K562 (cell line): Measurements from ENCODE around the gene RARS1. TPM values are rescaled to one million over a fixed set of nuclear protein-coding genes. Genes with fewer than 3 reads are reported as not detected.

Experiments
- ATAC-seq: fragments of 200-7000 bp; cut with Tn5 transposase; 3 replicates; pipeline ENCODE4 v1.9.1; 2020; ENCODE audit warnings: moderate library complexity
- BruUV-seq: library from RNA; stranded (reverse); fragments of 400-500 nt; replicated peaks from 2 replicates; lab custom pipeline; 2021; lab: Mats Ljungman, UMichigan
- CTCF ChIA-PET: fragments of 300-600 bp; formaldehyde crosslinking; extraction: SDS; loops from one replicate; lab custom pipeline; 2021; ENCODE audit warnings: low intra/inter-chr PET ratio; lab: Yijun Ruan, JAX
- POLR2A ChIA-PET: fragments of 300-600, 350-650 bp; sonication (Branson Sonifier 250); formaldehyde crosslinking; extraction: SDS; loops from one replicate; lab custom pipeline; 2021; ENCODE audit warnings: antibody characterized with exemption, inconsistent platforms; lab: Yijun Ruan, JAX
- DNase-seq, 4 experiments: peaks; one replicate each; pipeline versions ENCODE4 v3.0.0 to v3.0.0-alpha.2; 2011 to 2018; ENCODE audit warnings: low spot score in 3 of 4, mixed read lengths in 3 of 4; ENCODE audit errors: extremely low read depth in 1 of 4
- FAIRE-seq: peaks from 2 replicates; lab custom pipeline; 2011; peaks lifted over from hg19 to GRCh38; lab: Jason Lieb, UNC
- H2AFZ ChIP-seq: 2 replicates; pipeline ENCODE4 v1.6.0; 2011; ENCODE audit warnings: low read depth, low read length, control low read depth, inconsistent platforms
- H3K27ac ChIP-seq: fragments of 200-600 bp; 3 replicates; pipeline ENCODE4 v1.8.0; 2011; ENCODE audit warnings: low read depth, mild to moderate bottlenecking, control low read depth, inconsistent platforms, low read length, moderate library complexity, mixed read lengths; ENCODE audit errors: extremely low read depth
- H3K27me3 ChIP-seq, 2 experiments: fragments of 300-600 bp in 1 of 2; 2 replicates in 1 of 2; 3 replicates in 1 of 2; pipeline versions ENCODE4 v1.6.0 to v1.8.0; 2011; ENCODE audit warnings: inconsistent platforms in 2 of 2, low read length in 2 of 2, mild to moderate bottlenecking in 1 of 2, mixed read lengths in 1 of 2, moderate library complexity in 1 of 2; ENCODE audit not compliant: control insufficient read depth in 2 of 2, insufficient read depth in 2 of 2
- H3K36me3 ChIP-seq: fragments of 300-600 bp; 3 replicates; pipeline ENCODE4 v1.8.0; 2011; ENCODE audit warnings: mild to moderate bottlenecking, low read length, inconsistent platforms; ENCODE audit not compliant: control insufficient read depth, insufficient read depth
- H3K4me1 ChIP-seq, 2 experiments: fragments of 200-600 bp in 1 of 2; replicated peaks in 1 of 2; 2 replicates in 1 of 2; 3 replicates in 1 of 2; pipeline versions ENCODE4 v1.5.1 to v1.8.0; 2011; ENCODE audit warnings: inconsistent platforms in 2 of 2, low read length in 2 of 2, mild to moderate bottlenecking in 1 of 2, mixed read lengths in 1 of 2, moderate library complexity in 1 of 2; ENCODE audit not compliant: control insufficient read depth in 2 of 2, insufficient read depth in 2 of 2
- H3K4me2 ChIP-seq: 2 replicates; pipeline ENCODE4 v1.6.1; 2011; ENCODE audit warnings: low read length, control low read depth, inconsistent platforms, mixed read lengths; ENCODE audit not compliant: insufficient read depth
- H3K4me3 ChIP-seq: fragments of 200-600 bp; sonication (generic), shearing (Covaris generic); 2 replicates; pipeline ENCODE4 v1.5.1; 2016; ENCODE audit warnings: control low read depth, inconsistent platforms
- H3K79me2 ChIP-seq: fragments of 200-600 bp; 3 replicates; pipeline ENCODE4 v1.8.0; 2011; ENCODE audit warnings: low read length, inconsistent platforms; ENCODE audit not compliant: control insufficient read depth, insufficient read depth
- H3K9ac ChIP-seq, 2 experiments: 2 replicates each; pipeline versions ENCODE4 v1.6.0 to v1.6.1; 2011; ENCODE audit warnings: low read depth in 2 of 2, low read length in 2 of 2, control low read depth in 1 of 2, inconsistent platforms in 1 of 2, mild to moderate bottlenecking in 1 of 2, mixed read lengths in 1 of 2; ENCODE audit not compliant: insufficient read depth in 1 of 2
- H3K9me1 ChIP-seq: one replicate; pipeline ENCODE4 v1.6.0; 2011; ENCODE audit warnings: inconsistent platforms, mild to moderate bottlenecking, low read length, moderate library complexity; ENCODE audit not compliant: control insufficient read depth, insufficient read depth
- H3K9me3 ChIP-seq: replicated peaks from 2 replicates; pipeline ENCODE4 v1.5.1; 2011; ENCODE audit warnings: low read depth, low read length, inconsistent platforms; ENCODE audit not compliant: control insufficient read depth, insufficient read depth
- H4K20me1 ChIP-seq: replicated peaks from 2 replicates; pipeline ENCODE4 v1.6.1; 2011; ENCODE audit warnings: low read length, inconsistent platforms, mixed read lengths; ENCODE audit not compliant: control insufficient read depth, insufficient read depth
- CSDE1 ChIP-seq, 2 experiments: fragments of 450-650 bp; IDR thresholded peaks; 2 replicates each; pipeline ENCODE4 v1.6.1; 2016; ENCODE audit warnings: mild to moderate bottlenecking in 1 of 2
- ID3 ChIP-seq, 2 experiments: fragments of 250-450 bp in 1 of 2; fragments of 450-650 bp in 1 of 2; sonication (Bioruptor Pico) in 1 of 2; IDR thresholded peaks; 2 replicates each; pipeline versions ENCODE4 v1.6.1 to v1.8.0; 2016 to 2021; ENCODE audit warnings: mild to moderate bottlenecking in 2 of 2, moderate library complexity in 2 of 2, missing compliant biosample characterization in 1 of 2, missing genetic modification characterization in 1 of 2
- MYBL2 ChIP-seq, 2 experiments: fragments of 450-650 bp in 1 of 2; sonication (generic) in 1 of 2; formaldehyde crosslinking in 1 of 2; IDR thresholded peaks; 2 replicates each; pipeline versions ENCODE4 v1.6.1 to v1.8.1; 2017 to 2022; ENCODE audit warnings: borderline replicate concordance in 1 of 2, inconsistent platforms in 1 of 2, low read depth in 1 of 2, mild to moderate bottlenecking in 1 of 2, missing genetic modification reagents in 1 of 2, moderate library complexity in 1 of 2
- NKRF ChIP-seq: fragments of 450-650 bp; IDR thresholded peaks from 2 replicates; pipeline ENCODE4 v1.6.1; 2016; ENCODE audit warnings: borderline replicate concordance
- POLR2H ChIP-seq: IDR thresholded peaks from 2 replicates; pipeline ENCODE4 v1.6.1; 2016; ENCODE audit warnings: missing genetic modification characterization, low read depth, mild to moderate bottlenecking, control low read depth, missing compliant biosample characterization, moderate library complexity
- SAFB2 ChIP-seq: fragments of 200-400 bp; formaldehyde crosslinking; IDR thresholded peaks from 2 replicates; pipeline ENCODE4 v1.6.1; 2018; ENCODE audit warnings: borderline replicate concordance, low read length, low read depth, moderate library complexity; ENCODE audit not compliant: severe bottlenecking
- SMAD1 ChIP-seq: fragments of 150-350 bp; IDR thresholded peaks from 2 replicates; pipeline ENCODE4 v1.6.1; 2014; ENCODE audit warnings: low read length, low read depth; ENCODE audit not compliant: partially characterized antibody
- ZNF12 ChIP-seq: sonication (generic); formaldehyde crosslinking; IDR thresholded peaks from 2 replicates; pipeline ENCODE4 v1.4.0; 2020; ENCODE audit warnings: mild to moderate bottlenecking, missing genetic modification reagents
- ZNF518B ChIP-seq: fragments of 250-450 bp; sonication (Bioruptor Pico); IDR thresholded peaks from 2 replicates; pipeline ENCODE4 v1.5.0; 2021; ENCODE audit warnings: mild to moderate bottlenecking, moderate library complexity
- ZNF592 ChIP-seq: fragments of 450-650 bp; IDR thresholded peaks from 2 replicates; pipeline ENCODE4 v1.6.1; 2017; ENCODE audit warnings: antibody characterized with exemption, mild to moderate bottlenecking
- ZNF75A ChIP-seq: fragments of 450-650 bp; formaldehyde crosslinking; IDR thresholded peaks from 2 replicates; pipeline ENCODE4 v1.4.0; 2020; ENCODE audit warnings: mild to moderate bottlenecking
- WGBS: fragments of 100-300 bp; shearing (Covaris generic); methylation state at CpG from one replicate; pipeline ENCODE4 v1.1.6; 2016; ENCODE audit warnings: low coverage, mixed read lengths; ENCODE audit not compliant: insufficient coverage; ENCODE audit errors: missing lambda C conversion rate; 5-methylcytosine and 5-hydroxymethylcytosine counted together
- in situ Hi-C: fragments of 300-500 bp; cut with MboI; formaldehyde crosslinking; loops from 4 replicates; pipeline ENCODE4 v1.15.0; 2018; ENCODE audit warnings: inconsistent platforms, mixed read lengths
- intact Hi-C: fragments of 100-400 bp; cut with micrococcal nuclease; formaldehyde crosslinking; loops from 2 replicates; pipeline ENCODE4 v1.14.2; 2022
- polyA plus RNA-seq, 8 experiments: library from polyadenylated mRNA; depleted of rRNA in 4 of 8; stranded (reverse) in 5 of 8; unstranded in 3 of 8; fragments of >200 nt; fragmentation: Nextera tagmentation in 2 of 8; fragmentation: Illumina TruSeq in 1 of 8; extraction: Ambion mirVana in 2 of 8; extraction: Trizol in 1 of 8; gene quantifications; 2 replicates each; pipeline versions ENCODE4 v1.2.1 to v1.2.3, GENCODE V29; 2011 to 2014; ENCODE audit warnings: inconsistent platforms in 1 of 8, missing spikeins in 1 of 8
- total RNA-seq, 7 experiments: library from RNA; depleted of rRNA in 6 of 7; stranded (reverse); fragments of >200 nt in 6 of 7; fragmentation: Illumina TruSeq in 2 of 7; extraction: Trizol in 2 of 7; gene quantifications; 2 replicates each; pipeline versions ENCODE4 v1.2.1 to v1.2.3, GENCODE V29; 2011 to 2021; ENCODE audit warnings: low replicate concordance in 1 of 7

Gene RARS1
- total and polyA plus RNA-seq, 9 of the 15 experiments (the other 6 are each of a cell fraction or from before 2014, with no cell fraction given): 109 to 196 (median 139) TPM

GRCh38 chr5:168451565-168451964, 34.7 kb upstream of the RARS1 start:
- intact Hi-C loops: no loop called here
- POLR2A ChIA-PET: no interaction called here
- H3K27ac ChIP-seq: no peak overlapping the region
- BruUV-seq: no TSS peak
- no peaks in the 10 kb centered on the region; a peak in 1 of 5 replicates for H3K4me1 ChIP-seq
- WGBS: 0% methylated on average over 3 of the region's 3 CpGs
- H3K36me3 ChIP-seq: no peaks in the 10 kb centered on the region
- no peak overlapping the region for H3K9ac ChIP-seq
- H3K79me2 ChIP-seq: no peaks in the 10 kb centered on the region
- no peak overlapping the region for H2AFZ ChIP-seq
- H4K20me1 ChIP-seq: no peaks in the 10 kb centered on the region
- DNase-seq: no peak
- FAIRE-seq: no peak
- no peak overlapping the region for H3K4me3 ChIP-seq
- no peak overlapping the region for H3K4me2 ChIP-seq
- peaks cover 12 to 40% of the 10 kb centered on the region in 2 experiments for H3K27me3 ChIP-seq
- CTCF ChIA-PET: no interaction called here
- H3K9me1 ChIP-seq: no peaks in the 10 kb centered on the region
- ATAC-seq: no peak
- in situ Hi-C loops: no loop called here
- H3K9me3 ChIP-seq: no peaks in the 10 kb centered on the region
- TF ChIP-seq ZNF12 (CRISPR knock-in tag) (no peak), ZNF592 (no peak), ZNF518B (CRISPR knock-in tag) (no peak), ID3 (CRISPR knock-in tag; IDR thresholded peaks at IDR 0.05) (no peak), ID3 (tag; IDR thresholded peaks at IDR 0.05) (no peak), ZNF75A (no peak), CSDE1 (IDR thresholded peaks at IDR 0.05) (no peak), SAFB2 (no peak), SMAD1 (no peak), MYBL2 (IDR thresholded peaks at IDR 0.05; ENCODE audit: low read depth) (no peak), MYBL2 (CRISPR knock-in tag; IDR thresholded peaks at IDR 0.05; ENCODE audit: borderline replicate concordance) (no peak), POLR2H (tag) (no peak), NKRF (no peak)
